Measurements from ENCODE around the gene ITGA3.

ITGA3 gene

GRCh38 chr17:50080827-50081226 is 24.9 kb downstream of the ITGA3 start:
- DNase-seq (ENCODE audit: extremely low read depth, low read depth) = no peak
- no peak overlapping the region for H3K4me3 ChIP-seq (replicated peaks; ENCODE audit: low read depth, low read length)
- TF ChIP-seq CTCF (IDR thresholded peaks at IDR 0.05; ENCODE audit: low read depth, low read length, missing control alignments) = no peak

- DNase-seq (ENCODE audit: extremely low read depth, low read depth) = no peak
- no peak for TF ChIP-seq CTCF (IDR thresholded peaks at IDR 0.05; ENCODE audit: low read depth, low read length, missing control alignments)
- H3K4me3 ChIP-seq (replicated peaks; ENCODE audit: low read depth, low read length) = no peak overlapping the region
Observed at GRCh38 chr17:50081757-50082156, 25.8 kb downstream of the ITGA3 start.

- H3K4me3 ChIP-seq (replicated peaks; ENCODE audit: low read depth, low read length) = no peak overlapping the region
- no peak for DNase-seq (ENCODE audit: extremely low read depth, low read depth)
- TF ChIP-seq CTCF (IDR thresholded peaks at IDR 0.05; ENCODE audit: low read depth, low read length, missing control alignments) = peak; percentile 98
Observed at GRCh38 chr17:50087246-50087911, 31.5 kb downstream of the ITGA3 start.

- no peak for TF ChIP-seq CTCF (IDR thresholded peaks at IDR 0.05; ENCODE audit: low read depth, low read length, missing control alignments)
- no peak overlapping the region for H3K4me3 ChIP-seq (replicated peaks; ENCODE audit: low read depth, low read length)
Observed at GRCh38 chr17:50087912-50088405, 32.0 kb downstream of the ITGA3 start.

GRCh38 chr17:50088952-50089825 is 33.3 kb downstream of the ITGA3 start:
- DNase-seq (ENCODE audit: extremely low read depth, low read depth) = no peak
- no peak overlapping the region for H3K4me3 ChIP-seq (replicated peaks; ENCODE audit: low read depth, low read length)
- no peak for TF ChIP-seq CTCF (IDR thresholded peaks at IDR 0.05; ENCODE audit: low read depth, low read length, missing control alignments)

More at GRCh38 chr17:50087912-50088405, 32.0 kb downstream of the ITGA3 start:
- DNase-seq (ENCODE audit: extremely low read depth, low read depth) = no peak

- H3K4me3 ChIP-seq (replicated peaks; ENCODE audit: low read depth, low read length) = no peak overlapping the region
- no peak for DNase-seq (ENCODE audit: extremely low read depth, low read depth)
- TF ChIP-seq CTCF (IDR thresholded peaks at IDR 0.05; ENCODE audit: low read depth, low read length, missing control alignments) = no peak
Observed at GRCh38 chr17:50090071-50090470, 34.2 kb downstream of the ITGA3 start.
